ENCODE measurements around the gene RTN4R. TPM values are rescaled to one million over a fixed set of nuclear protein-coding genes. Genes with fewer than 3 reads are reported as not detected.

Gene RTN4R
- total RNA-seq, 4 donors from 2014 or later, result 1.8 to 2.2 TPM; not detected in 2

GRCh38 chr22:20208713-20209310, 59.3 kb downstream of the RTN4R start:
- Histone ChIP-seq H3K9me3 (no peaks in the 10 kb centered on the region), H3K27ac (replicated peaks in 1 of 4) (no peak overlapping the region), H3K4me1 (peaks cover 45 to 60% (median 51%) of the 10 kb centered on the region in 4 donors), H3K27me3 (no peaks in the 10 kb centered on the region), H3K4me3 (no peak overlapping the region), H3K36me3 (no peaks in the 10 kb centered on the region)
- no peak for DNase-seq (ENCODE audit: extremely low spot score)
- no peak for TF ChIP-seq POLR2AphosphoS5 (IDR thresholded peaks at IDR 0.05)
- TF ChIP-seq EP300 (IDR thresholded peaks at IDR 0.05), result no peak
- TF ChIP-seq CTCF (IDR thresholded peaks at IDR 0.05), result no peak
- TF ChIP-seq POLR2A (IDR thresholded peaks at IDR 0.05; ENCODE audit: low read depth), result no peak
- WGBS, result 92% methylated on average over 4 of the region's 15 CpGs
- intact Hi-C loops (cut with DNase I), result loop anchor here (5.0 kb wide), 1 partner anchor 43 kb away; no protein-coding TSS in a partner anchor

- peaks cover 56 to 73% (median 65%) of the 10 kb centered on the region in 4 donors for H3K4me1 ChIP-seq
- H3K4me3 ChIP-seq, result peak overlapping the region; percentile 52 to 62 (median 55)
- intact Hi-C loops (cut with DNase I), result loop anchor here (5.0 kb wide), 1 partner anchor 45 kb away; no protein-coding TSS in a partner anchor
Observed at GRCh38 chr22:20207277-20208025, 60.7 kb downstream of the RTN4R start.

GRCh38 chr22:20206709-20207215, 61.4 kb downstream of the RTN4R start:
- no peaks in the 10 kb centered on the region for H3K9me3 ChIP-seq
- H3K27ac ChIP-seq (replicated peaks in 1 of 4), result peak overlapping the region; percentile 61 to 75 (median 72)
- intact Hi-C loops (cut with DNase I), result loop anchor here (5.0 kb wide), 1 partner anchor 46 kb away; no protein-coding TSS in a partner anchor
- TF ChIP-seq POLR2A (IDR thresholded peaks at IDR 0.05; ENCODE audit: low read depth), result no peak
- no peak for TF ChIP-seq POLR2AphosphoS5 (IDR thresholded peaks at IDR 0.05)
- no peak for TF ChIP-seq CTCF (IDR thresholded peaks at IDR 0.05)
- no peak for TF ChIP-seq EP300 (IDR thresholded peaks at IDR 0.05)
- WGBS, result 65% methylated on average over 5 of the region's 9 CpGs
- H3K36me3 ChIP-seq, result no peaks in the 10 kb centered on the region
- peaks cover 0 to 8% (median 0%) of the 10 kb centered on the region in 4 donors for H3K27me3 ChIP-seq
- peaks cover 52 to 67% (median 60%) of the 10 kb centered on the region in 4 donors for H3K4me1 ChIP-seq
- no peak for DNase-seq (ENCODE audit: extremely low spot score)
- H3K4me3 ChIP-seq, result peak overlapping the region; percentile 52 to 62 (median 55)

More at GRCh38 chr22:20207277-20208025, 60.7 kb downstream of the RTN4R start:
- no peaks in the 10 kb centered on the region for H3K36me3 ChIP-seq
- H3K27ac ChIP-seq (replicated peaks in 1 of 4), result peak overlapping the region in 1 of 4 donors; percentile 75
- WGBS, result 60% methylated on average over 1 of the region's 11 CpGs
- no peaks in the 10 kb centered on the region for H3K9me3 ChIP-seq
- DNase-seq (ENCODE audit: extremely low spot score), result no peak
- peaks cover 0 to under 1% (median 0%) of the 10 kb centered on the region in 4 donors for H3K27me3 ChIP-seq
- TF ChIP-seq POLR2A (IDR thresholded peaks at IDR 0.05; ENCODE audit: low read depth) (no peak), EP300 (IDR thresholded peaks at IDR 0.05) (no peak), POLR2AphosphoS5 (IDR thresholded peaks at IDR 0.05) (no peak), CTCF (IDR thresholded peaks at IDR 0.05) (no peak)

GRCh38 chr22:20205964-20206708, 62.0 kb downstream of the RTN4R start:
- Histone ChIP-seq H3K9me3 (no peaks in the 10 kb centered on the region), H3K27me3 (peaks cover 0 to 10% (median 0%) of the 10 kb centered on the region in 4 donors), H3K4me1 (peaks cover 46 to 60% (median 53%) of the 10 kb centered on the region in 4 donors), H3K4me3 (peak overlapping the region; percentile 52 to 62 (median 55)), H3K36me3 (no peaks in the 10 kb centered on the region), H3K27ac (replicated peaks in 1 of 4) (peak overlapping the region; percentile 61 to 75 (median 72))
- intact Hi-C loops (cut with DNase I), result loop anchor here (5.0 kb wide), 1 partner anchor 46 kb away; no protein-coding TSS in a partner anchor
- TF ChIP-seq POLR2AphosphoS5 (IDR thresholded peaks at IDR 0.05), result peak; percentile 62 to 70
- TF ChIP-seq POLR2A (IDR thresholded peaks at IDR 0.05; ENCODE audit: low read depth), result no peak
- no peak for TF ChIP-seq EP300 (IDR thresholded peaks at IDR 0.05)
- peak in 1 of 3 experiments; percentile 10 for TF ChIP-seq CTCF (IDR thresholded peaks at IDR 0.05)
- 48% methylated on average over 11 of the region's 12 CpGs for WGBS
- DNase-seq (ENCODE audit: extremely low spot score), result no peak
